Measurements from ENCODE around the gene DARS2. TPM values are rescaled to one million over a fixed set of nuclear protein-coding genes. Genes with fewer than 3 reads are reported as not detected.
A peak's percentile ranks its signal among the peaks of the same experiment; 100 is the strongest.

The DARS2 gene
- polyA plus RNA-seq, 3 donors = 3.2 to 8.2 (median 6.2) TPM

DNA sequence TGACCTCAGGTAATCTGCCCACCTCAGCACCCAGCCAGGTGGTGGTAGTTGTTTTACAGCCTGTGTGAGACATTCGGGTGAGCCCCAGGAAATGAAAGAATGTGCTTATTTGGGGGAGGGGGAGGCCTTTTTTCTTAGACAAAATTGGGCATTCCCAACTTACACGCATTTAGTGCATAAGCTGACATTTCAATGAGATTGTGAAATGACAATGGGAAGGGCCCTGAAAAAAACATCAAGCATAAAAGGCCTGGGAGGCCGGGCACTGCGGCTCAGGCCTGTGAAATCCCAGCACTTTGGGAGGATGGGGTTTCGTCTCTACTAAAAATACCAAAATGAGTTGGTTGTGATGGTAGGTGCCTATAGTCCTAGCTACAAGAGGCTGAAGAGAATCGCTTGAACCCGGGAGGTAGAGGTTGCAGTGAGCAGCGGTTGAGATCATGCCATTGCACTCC lies 38.3 kb downstream of the DARS2 start:
- no peak overlapping the region for H3K4me3 ChIP-seq (replicated peaks in 1 of 3; ENCODE audit: low read depth in 2 of 3, low read length in 3 of 3)
- TF ChIP-seq, protein P1, sequence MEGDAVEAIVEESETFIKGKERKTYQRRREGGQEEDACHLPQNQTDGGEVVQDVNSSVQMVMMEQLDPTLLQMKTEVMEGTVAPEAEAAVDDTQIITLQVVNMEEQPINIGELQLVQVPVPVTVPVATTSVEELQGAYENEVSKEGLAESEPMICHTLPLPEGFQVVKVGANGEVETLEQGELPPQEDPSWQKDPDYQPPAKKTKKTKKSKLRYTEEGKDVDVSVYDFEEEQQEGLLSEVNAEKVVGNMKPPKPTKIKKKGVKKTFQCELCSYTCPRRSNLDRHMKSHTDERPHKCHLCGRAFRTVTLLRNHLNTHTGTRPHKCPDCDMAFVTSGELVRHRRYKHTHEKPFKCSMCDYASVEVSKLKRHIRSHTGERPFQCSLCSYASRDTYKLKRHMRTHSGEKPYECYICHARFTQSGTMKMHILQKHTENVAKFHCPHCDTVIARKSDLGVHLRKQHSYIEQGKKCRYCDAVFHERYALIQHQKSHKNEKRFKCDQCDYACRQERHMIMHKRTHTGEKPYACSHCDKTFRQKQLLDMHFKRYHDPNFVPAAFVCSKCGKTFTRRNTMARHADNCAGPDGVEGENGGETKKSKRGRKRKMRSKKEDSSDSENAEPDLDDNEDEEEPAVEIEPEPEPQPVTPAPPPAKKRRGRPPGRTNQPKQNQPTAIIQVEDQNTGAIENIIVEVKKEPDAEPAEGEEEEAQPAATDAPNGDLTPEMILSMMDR (IDR thresholded peaks at IDR 0.05) = no peak
- H3K9me3 Mint-ChIP-seq = no peaks in the 10 kb centered on the region
- H3K27ac ChIP-seq (ENCODE audit: low read depth in 1 of 2, low read length in 2 of 2) = no peak overlapping the region
- H3K4me3 Mint-ChIP-seq = no peak overlapping the region
- no peak overlapping the region for H3K4me2 ChIP-seq (replicated peaks; ENCODE audit: extremely low read depth, low read length, poor library complexity, severe bottlenecking)
- DNase-seq = no peak
- intact Hi-C loops (cut with micrococcal nuclease) = loop anchor here (10.0 kb wide), 2 partner anchors 302 to 388 kb away; partner anchors contain the start of gene PRDX6 (in 1 of the 2)
- no peak overlapping the region for H2AFZ ChIP-seq (ENCODE audit: insufficient read depth, low read depth, low read length, poor library complexity, severe bottlenecking)
- peak overlapping the region in 3 of 7 donors; percentile 37 to 63 (median 50) for H3K27ac Mint-ChIP-seq
- H3K9me3 ChIP-seq (replicated peaks in 1 of 2; ENCODE audit: control insufficient read depth in 1 of 2, insufficient read depth in 1 of 2, low read length in 2 of 2) = no peaks in the 10 kb centered on the region
- H3K36me3 Mint-ChIP-seq = peaks cover 51 to 71% of the 10 kb centered on the region in 2 donors
- H3K36me3 ChIP-seq (replicated peaks in 1 of 2; ENCODE audit: control insufficient read depth in 1 of 2, insufficient read depth in 2 of 2, low read length in 2 of 2) = peaks cover 55 to 72% of the 10 kb centered on the region in 2 donors
- H3K4me1 ChIP-seq (ENCODE audit: control insufficient read depth in 1 of 2, insufficient read depth in 2 of 2, low read length in 2 of 2) = peaks cover 17 to 21% of the 10 kb centered on the region in 2 donors
- H3K4me1 Mint-ChIP-seq = peaks cover 29% of the 10 kb centered on the region
- H3K79me2 ChIP-seq (ENCODE audit: insufficient read depth, low read length) = peaks cover 29% of the 10 kb centered on the region
- 70% methylated on average over 5 of the region's 8 CpGs for WGBS (ENCODE audit: insufficient coverage)
- H3K27me3 Mint-ChIP-seq (ENCODE audit: low read depth in 3 of 3) = no peaks in the 10 kb centered on the region
- peaks cover 19% of the 10 kb centered on the region for H4K20me1 ChIP-seq (ENCODE audit: insufficient read depth, low read length)
- H3K27me3 ChIP-seq (ENCODE audit: control insufficient read depth in 2 of 2, insufficient read depth in 2 of 2, low read length in 2 of 2) = no peaks in the 10 kb centered on the region
- no peak overlapping the region for H3K9ac ChIP-seq (ENCODE audit: insufficient read depth, low read length, poor library complexity, severe bottlenecking)

DNA sequence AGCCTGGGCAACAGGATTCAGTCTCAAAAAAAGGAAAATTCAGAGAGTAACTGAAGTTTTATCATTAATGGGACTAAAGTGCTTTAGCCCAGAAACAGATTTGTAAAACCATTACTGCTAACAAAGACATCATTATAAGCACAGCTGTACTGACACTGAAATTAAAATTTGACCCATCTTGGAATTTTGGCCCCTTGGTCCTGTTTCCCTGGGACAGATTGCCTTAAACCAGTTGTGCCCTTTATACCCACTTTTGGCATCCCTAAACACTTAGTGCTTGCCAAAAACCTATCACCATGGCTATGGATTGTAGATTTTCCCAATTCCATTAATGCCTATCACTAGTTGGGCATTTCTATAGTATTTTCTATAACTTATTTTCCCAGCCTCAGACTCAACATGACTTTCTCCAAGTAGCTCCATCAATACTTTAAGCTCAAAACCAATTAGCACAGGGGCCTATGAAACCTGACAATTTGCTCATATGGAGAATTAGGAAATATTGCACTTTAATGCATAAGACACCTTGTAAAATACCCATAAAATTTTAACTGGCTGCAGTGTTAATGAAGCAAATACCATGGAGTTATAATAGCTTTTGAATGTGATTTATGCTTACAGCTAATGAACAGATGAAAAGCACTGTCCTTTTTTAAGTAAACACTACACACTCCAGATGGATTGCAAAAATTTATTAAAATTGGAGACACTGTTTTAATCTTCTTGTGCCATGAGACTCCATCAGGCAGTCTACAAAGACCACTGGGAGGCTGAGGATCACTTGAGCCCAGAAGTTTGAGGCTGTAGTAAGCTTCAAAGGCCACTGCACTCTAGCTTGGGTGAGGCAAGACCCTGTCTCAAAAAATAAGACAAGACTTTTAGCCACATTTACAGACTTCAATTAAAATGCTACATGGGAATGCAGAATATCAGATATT lies 39.0 kb downstream of the DARS2 start:
- Mint-ChIP-seq H3K4me1 (peaks cover 29% of the 10 kb centered on the region), H3K4me3 (no peak overlapping the region), H3K9me3 (no peaks in the 10 kb centered on the region), H3K36me3 (peaks cover 47 to 66% of the 10 kb centered on the region in 2 donors), H3K27ac (peak overlapping the region in 3 of 7 donors; percentile 37 to 50 (median 37)), H3K27me3 (ENCODE audit: low read depth in 3 of 3) (no peaks in the 10 kb centered on the region)
- intact Hi-C loops (cut with micrococcal nuclease) = loop anchor here (10.0 kb wide), 2 partner anchors 301 to 389 kb away; partner anchors contain the start of gene PRDX6 (in 1 of the 2)
- DNase-seq = no peak
- H3K4me1 ChIP-seq (ENCODE audit: control insufficient read depth in 1 of 2, insufficient read depth in 2 of 2, low read length in 2 of 2) = peaks cover 17 to 22% of the 10 kb centered on the region in 2 donors
- H3K9ac ChIP-seq (ENCODE audit: insufficient read depth, low read length, poor library complexity, severe bottlenecking) = peak overlapping the region; percentile 19
- peaks cover 19% of the 10 kb centered on the region for H4K20me1 ChIP-seq (ENCODE audit: insufficient read depth, low read length)
- peak overlapping the region in 1 of 2 donors; percentile 20 for H3K27ac ChIP-seq (ENCODE audit: low read depth in 1 of 2, low read length in 2 of 2)
- no peak overlapping the region for H2AFZ ChIP-seq (ENCODE audit: insufficient read depth, low read depth, low read length, poor library complexity, severe bottlenecking)
- peaks cover 29% of the 10 kb centered on the region for H3K79me2 ChIP-seq (ENCODE audit: insufficient read depth, low read length)
- no peaks in the 10 kb centered on the region for H3K27me3 ChIP-seq (ENCODE audit: control insufficient read depth in 2 of 2, insufficient read depth in 2 of 2, low read length in 2 of 2)
- H3K4me2 ChIP-seq (replicated peaks; ENCODE audit: extremely low read depth, low read length, poor library complexity, severe bottlenecking) = no peak overlapping the region
- H3K4me3 ChIP-seq (replicated peaks in 1 of 3; ENCODE audit: low read depth in 2 of 3, low read length in 3 of 3) = no peak overlapping the region
- TF ChIP-seq, protein P1 (IDR thresholded peaks at IDR 0.05) = no peak
- H3K36me3 ChIP-seq (replicated peaks in 1 of 2; ENCODE audit: control insufficient read depth in 1 of 2, insufficient read depth in 2 of 2, low read length in 2 of 2) = peaks cover 48 to 65% of the 10 kb centered on the region in 2 donors
- no peaks in the 10 kb centered on the region for H3K9me3 ChIP-seq (replicated peaks in 1 of 2; ENCODE audit: control insufficient read depth in 1 of 2, insufficient read depth in 1 of 2, low read length in 2 of 2)

Data from CD14-positive monocyte (primary cell).